Gastrocnemius medialis (tissue), 4 donors: ENCODE results near the gene GOLGA6L22.
"Not testable (repeated sequence)": the region's sequence is repeated elsewhere in the genome, so short reads cannot be mapped to it uniquely, and the experiment has no call there.

ENCODE experiments used
- CTCF ChIP-seq, 5 experiments: fragments of 450-650 bp in 3 of 5; fragments of 200-600 bp in 2 of 5; sonication (generic) in 2 of 5; IDR thresholded peaks in 4 of 5; conservative IDR thresholded peaks in 1 of 5; 1 replicate in 4 of 5; 2 replicates in 1 of 5; pipeline ENCODE4 v1.5.1; 2016 to 2019; ENCODE audit warnings: antibody characterized with exemption in 5 of 5, mild to moderate bottlenecking in 3 of 5, moderate library complexity in 3 of 5
- POLR2A ChIP-seq, 2 donors: fragments of 450-650 bp; IDR thresholded peaks; one replicate each; pipeline ENCODE4 v1.6.1; 2017; ENCODE audit warnings: antibody characterized with exemption in 2 of 2, mild to moderate bottlenecking in 2 of 2, moderate library complexity in 2 of 2

GRCh38 chr15:22418212-22418611 is 40.5 kb upstream of the GOLGA6L22 start:
- TF ChIP-seq CTCF (IDR thresholded peaks at IDR 0.05 in 4 of 5, conservative IDR thresholded peaks at IDR 0.05 in 1 of 5); POLR2A (IDR thresholded peaks at IDR 0.05): not testable (repeated sequence)
